Testis (tissue), 2 donors: Measurements from ENCODE around the gene REEP3.

Experiments used
- POLR2A ChIP-seq: fragments of 450-650 bp; IDR thresholded peaks from one replicate; pipeline ENCODE4 v1.6.1; 2017; ENCODE audit warnings: antibody characterized with exemption, mild to moderate bottlenecking, moderate library complexity
- TF ChIP-seq, protein P1 (sequence below), 3 experiments: fragments of 450-650 bp in 2 of 3; fragments of 200-600 bp in 1 of 3; sonication (generic) in 1 of 3; IDR thresholded peaks; one replicate each; pipeline ENCODE4 v1.5.1; 2016 to 2019; ENCODE audit warnings: antibody characterized with exemption in 3 of 3, mild to moderate bottlenecking in 2 of 3, moderate library complexity in 1 of 3

DNA sequence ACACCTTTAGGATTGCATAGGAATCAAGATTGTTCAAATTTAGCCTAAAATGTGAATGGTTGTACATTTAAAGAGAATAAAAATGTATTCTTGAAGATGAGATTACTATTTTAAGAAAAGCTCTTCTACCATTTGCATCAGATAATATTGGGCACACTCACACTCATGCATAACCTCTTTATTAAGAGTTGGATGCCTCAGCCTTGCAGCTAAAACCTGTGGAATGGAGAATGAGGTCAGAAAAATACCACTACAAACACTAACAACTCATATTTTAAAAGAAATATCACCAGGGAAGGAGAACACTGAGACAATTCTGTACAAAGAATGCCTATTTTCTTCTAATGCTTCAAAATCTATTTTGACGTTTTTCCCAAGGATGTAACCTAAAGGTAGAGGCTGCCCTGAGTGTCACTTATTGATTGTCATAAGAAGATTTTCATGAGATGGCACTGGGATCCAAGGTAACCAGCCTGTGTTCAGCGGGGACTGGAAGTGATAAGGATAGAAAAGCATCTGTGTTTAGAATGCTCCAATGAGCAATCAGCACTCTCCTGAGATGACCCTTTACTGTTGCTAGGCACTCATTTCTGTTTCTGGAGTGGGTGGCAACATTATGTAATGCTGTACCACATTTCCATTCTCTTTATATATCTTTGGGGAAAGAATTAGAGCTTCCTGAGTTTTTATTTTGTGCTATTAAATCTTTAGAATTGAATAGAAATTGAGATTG lies 26.6 kb downstream of the REEP3 start:
- TF ChIP-seq, protein P1, sequence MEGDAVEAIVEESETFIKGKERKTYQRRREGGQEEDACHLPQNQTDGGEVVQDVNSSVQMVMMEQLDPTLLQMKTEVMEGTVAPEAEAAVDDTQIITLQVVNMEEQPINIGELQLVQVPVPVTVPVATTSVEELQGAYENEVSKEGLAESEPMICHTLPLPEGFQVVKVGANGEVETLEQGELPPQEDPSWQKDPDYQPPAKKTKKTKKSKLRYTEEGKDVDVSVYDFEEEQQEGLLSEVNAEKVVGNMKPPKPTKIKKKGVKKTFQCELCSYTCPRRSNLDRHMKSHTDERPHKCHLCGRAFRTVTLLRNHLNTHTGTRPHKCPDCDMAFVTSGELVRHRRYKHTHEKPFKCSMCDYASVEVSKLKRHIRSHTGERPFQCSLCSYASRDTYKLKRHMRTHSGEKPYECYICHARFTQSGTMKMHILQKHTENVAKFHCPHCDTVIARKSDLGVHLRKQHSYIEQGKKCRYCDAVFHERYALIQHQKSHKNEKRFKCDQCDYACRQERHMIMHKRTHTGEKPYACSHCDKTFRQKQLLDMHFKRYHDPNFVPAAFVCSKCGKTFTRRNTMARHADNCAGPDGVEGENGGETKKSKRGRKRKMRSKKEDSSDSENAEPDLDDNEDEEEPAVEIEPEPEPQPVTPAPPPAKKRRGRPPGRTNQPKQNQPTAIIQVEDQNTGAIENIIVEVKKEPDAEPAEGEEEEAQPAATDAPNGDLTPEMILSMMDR (IDR thresholded peaks at IDR 0.05): no peak
- no peak for TF ChIP-seq POLR2A
